ENCODE measurements around the gene RASGRP4.

The RASGRP4 gene

DNA sequence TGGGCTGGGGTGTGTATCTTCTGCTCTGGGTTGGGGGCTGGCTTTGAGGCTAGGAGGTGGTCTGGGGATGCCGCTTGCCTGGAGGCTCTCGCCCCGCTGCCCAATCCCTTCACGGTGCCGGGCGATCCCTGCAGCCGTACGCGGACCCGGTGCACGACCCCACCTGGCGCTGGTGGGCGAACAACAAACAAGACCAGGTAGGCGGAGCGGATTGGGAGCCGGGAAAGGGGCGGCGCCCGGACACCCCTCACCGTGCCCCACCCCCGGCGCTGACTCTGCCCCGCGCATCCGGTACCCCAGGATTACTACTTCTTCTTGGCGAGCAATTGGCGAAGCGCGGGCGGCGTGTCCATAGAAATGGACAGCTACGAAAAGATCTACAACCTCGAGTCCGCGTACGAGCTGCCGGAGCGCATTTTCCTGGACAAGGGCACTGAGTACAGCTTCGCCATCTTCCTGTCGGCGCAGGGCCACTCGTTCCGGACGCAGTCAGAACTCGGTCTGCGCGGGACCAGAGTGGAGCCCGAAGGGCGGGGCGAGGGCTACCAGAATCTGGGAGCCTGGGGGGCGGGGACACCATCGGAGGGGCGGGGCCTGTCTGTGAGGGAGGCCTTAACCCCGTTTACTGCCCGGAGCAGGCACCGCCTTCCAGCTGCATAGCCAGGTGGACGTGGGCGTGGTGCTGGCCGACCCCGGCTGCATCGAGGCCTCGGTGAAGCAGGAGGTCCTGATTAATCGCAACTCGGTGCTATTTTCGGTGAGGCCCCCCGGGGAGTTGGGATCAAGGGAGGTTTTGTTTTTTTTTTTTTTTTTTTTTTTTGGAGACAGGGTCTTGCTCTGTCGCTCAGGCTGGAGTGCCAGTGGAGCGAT is 63.7 kb downstream of the RASGRP4 start:
- H3K27ac ChIP-seq = peak overlapping the region; percentile 78
- TF ChIP-seq, protein P1, sequence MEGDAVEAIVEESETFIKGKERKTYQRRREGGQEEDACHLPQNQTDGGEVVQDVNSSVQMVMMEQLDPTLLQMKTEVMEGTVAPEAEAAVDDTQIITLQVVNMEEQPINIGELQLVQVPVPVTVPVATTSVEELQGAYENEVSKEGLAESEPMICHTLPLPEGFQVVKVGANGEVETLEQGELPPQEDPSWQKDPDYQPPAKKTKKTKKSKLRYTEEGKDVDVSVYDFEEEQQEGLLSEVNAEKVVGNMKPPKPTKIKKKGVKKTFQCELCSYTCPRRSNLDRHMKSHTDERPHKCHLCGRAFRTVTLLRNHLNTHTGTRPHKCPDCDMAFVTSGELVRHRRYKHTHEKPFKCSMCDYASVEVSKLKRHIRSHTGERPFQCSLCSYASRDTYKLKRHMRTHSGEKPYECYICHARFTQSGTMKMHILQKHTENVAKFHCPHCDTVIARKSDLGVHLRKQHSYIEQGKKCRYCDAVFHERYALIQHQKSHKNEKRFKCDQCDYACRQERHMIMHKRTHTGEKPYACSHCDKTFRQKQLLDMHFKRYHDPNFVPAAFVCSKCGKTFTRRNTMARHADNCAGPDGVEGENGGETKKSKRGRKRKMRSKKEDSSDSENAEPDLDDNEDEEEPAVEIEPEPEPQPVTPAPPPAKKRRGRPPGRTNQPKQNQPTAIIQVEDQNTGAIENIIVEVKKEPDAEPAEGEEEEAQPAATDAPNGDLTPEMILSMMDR (conservative IDR thresholded peaks at IDR 0.05) = no peak

DNA sequence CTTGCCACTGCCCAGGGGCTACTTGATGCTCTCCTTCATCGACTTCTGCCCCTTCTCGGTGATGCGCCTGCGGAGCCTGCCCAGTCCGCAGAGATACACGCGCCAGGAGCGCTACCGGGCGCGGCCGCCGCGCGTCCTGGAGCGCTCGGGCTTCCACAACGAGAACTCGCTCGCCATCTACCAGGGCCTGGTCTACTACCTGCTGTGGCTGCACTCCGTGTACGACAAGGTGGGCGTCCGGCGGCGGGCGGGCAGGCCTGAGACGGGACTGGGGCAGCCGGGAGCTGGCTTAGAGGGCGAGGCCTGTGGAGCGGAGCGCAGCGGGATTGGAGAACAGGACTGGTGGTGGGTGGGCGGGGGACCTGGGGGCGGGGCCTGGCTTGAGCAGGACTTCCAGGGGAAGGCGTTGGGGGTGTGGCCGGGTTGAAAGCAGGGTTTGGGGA is 64.4 kb downstream of the RASGRP4 start:
- TF ChIP-seq, protein P1 (conservative IDR thresholded peaks at IDR 0.05) = peak; percentile 29
- H3K27ac ChIP-seq = peak overlapping the region; percentile 78

DNA sequence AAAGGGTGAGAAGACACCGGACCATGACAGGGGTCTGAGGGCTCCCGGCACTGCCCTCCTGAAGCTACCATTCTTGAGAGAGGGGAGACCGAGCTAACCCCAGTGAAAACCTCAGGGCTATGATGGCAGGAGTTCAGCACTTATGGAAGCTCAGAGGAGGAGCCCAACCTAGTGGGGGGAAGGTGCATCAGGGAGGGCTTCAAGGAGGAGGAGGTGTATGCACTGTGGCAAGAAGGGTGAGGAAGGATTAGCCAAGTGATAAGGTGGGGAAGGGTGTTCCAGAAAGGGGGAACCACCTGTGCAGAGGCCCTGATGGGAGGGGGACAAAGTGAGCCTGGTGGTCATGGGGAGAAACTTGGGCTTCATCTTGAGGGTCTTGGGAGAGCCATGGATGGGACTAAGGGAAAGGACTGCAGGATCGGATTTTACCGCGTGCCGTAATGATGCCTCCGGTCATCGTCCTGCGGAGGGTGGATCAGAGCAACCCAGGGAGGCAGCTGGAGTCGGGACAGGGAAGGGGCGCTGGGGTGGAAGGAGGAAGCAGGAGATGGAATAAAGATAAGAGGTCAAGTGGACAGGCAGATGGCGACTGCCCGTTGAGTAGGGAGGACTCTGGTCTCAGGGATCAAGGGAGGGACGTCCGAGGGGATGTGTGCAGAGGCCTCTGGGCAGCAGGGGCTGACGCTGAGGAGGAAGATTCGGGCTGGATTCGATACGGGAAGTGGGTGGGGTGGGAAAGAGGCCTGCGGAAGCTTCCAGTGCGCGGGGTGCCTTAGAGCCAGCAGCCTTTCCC is 65.0 kb downstream of the RASGRP4 start:
- peak overlapping the region; percentile 78 for H3K27ac ChIP-seq
- TF ChIP-seq, protein P1 (conservative IDR thresholded peaks at IDR 0.05) = no peak

DNA sequence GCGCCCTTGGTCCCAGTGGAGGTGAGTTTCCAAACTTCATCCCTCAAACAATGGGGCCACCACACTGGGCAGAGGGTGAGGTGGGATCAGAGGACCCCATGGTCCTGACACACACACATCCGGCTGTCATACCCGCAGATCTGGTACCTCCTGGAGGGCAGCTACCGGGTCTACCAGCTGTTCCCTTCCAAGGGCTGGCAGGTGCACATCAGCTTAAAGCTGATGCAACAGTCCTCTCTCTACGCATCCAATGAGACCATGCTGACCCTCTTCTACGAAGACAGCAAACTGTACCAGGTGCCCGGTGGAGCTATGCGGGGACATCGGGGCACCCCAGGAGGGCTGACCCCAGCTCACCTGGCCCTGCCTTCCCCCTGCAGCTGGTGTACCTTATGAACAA is 65.7 kb downstream of the RASGRP4 start:
- H3K27ac ChIP-seq = no peak overlapping the region
- TF ChIP-seq, protein P1 (conservative IDR thresholded peaks at IDR 0.05) = no peak

DNA sequence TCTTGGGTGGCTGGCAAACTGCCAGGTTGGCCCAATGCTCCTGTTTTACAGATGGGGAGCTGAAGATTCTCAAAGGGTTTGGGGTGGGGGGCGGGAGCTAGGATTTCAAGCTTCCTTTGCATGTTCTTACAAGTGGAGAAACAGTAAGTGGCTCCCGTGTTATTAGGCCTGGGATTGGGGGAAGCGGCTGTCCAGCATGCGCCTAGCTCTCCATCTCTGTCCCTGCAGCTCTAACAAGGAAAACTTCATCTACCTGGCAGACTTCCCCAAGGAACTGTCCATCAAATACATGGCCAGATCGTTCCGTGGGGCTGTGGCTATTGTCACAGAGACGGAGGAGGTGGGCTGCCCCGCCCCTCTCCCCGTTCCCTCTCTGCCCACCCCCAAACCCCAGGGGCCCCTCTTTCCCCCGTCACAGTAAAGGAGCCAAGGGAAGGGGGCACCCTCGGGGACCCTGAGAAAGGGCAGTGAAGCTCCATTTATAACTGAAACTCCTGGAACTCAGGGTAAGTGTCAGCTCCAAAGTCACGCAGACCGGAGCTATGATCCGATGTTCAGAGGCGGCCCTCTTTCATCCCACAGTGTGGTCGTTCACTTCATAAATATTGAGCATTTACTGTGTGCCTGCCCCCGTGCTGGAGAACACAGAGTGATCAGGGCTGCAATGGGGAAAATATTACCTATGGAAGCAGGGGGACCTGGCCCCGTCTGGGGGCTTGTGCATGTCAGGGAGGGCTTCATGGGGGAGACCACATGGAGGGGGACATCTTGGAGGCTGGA is 66.6 kb downstream of the RASGRP4 start:
- no peak overlapping the region for H3K27ac ChIP-seq
- TF ChIP-seq, protein P1 (conservative IDR thresholded peaks at IDR 0.05) = no peak

Data from VCaP (cell line).